Natural killer cell (primary cell): ENCODE data around the gene ARL5C. TPM values are rescaled to one million over a fixed set of nuclear protein-coding genes. Genes with fewer than 3 reads are reported as not detected.

Source experiments
- ATAC-seq, 3 donors: fragments of 150-1000 bp in 2 of 3; fragments of 200-7000 bp in 1 of 3; cut with Tn5 transposase; 1 replicate in 1 of 3; 2 replicates in 2 of 3; pipeline ENCODE4 v1.10.0; 2021; ENCODE audit warnings: mild to moderate bottlenecking in 2 of 3, moderate library complexity in 2 of 3
- DNase-seq, 2 donors: peaks; one replicate each; pipeline versions ENCODE4 v3.0.0 to v3.0.0-alpha.2; 2013 to 2021; ENCODE audit warnings: mixed read lengths in 1 of 2
- H3K27ac ChIP-seq: one replicate; pipeline ENCODE4 v1.5.1; 2013; ENCODE audit warnings: mild to moderate bottlenecking, low read length
- H3K27me3 ChIP-seq: one replicate; pipeline ENCODE4 v1.6.1; 2013; ENCODE audit warnings: low read length; ENCODE audit not compliant: control insufficient read depth, insufficient read depth
- H3K36me3 ChIP-seq: one replicate; pipeline ENCODE4 v1.6.1; 2013; ENCODE audit warnings: low read length; ENCODE audit not compliant: control insufficient read depth, insufficient read depth
- H3K4me1 ChIP-seq: one replicate; pipeline ENCODE4 v1.6.1; 2013; ENCODE audit warnings: low read length; ENCODE audit not compliant: control insufficient read depth, insufficient read depth
- H3K4me3 ChIP-seq: one replicate; pipeline ENCODE4 v1.5.1; 2013; ENCODE audit warnings: low read length
- H3K9me3 ChIP-seq: one replicate; pipeline ENCODE4 v1.6.1; 2013; ENCODE audit warnings: low read length; ENCODE audit not compliant: control insufficient read depth, insufficient read depth
- H3K27ac Mint-ChIP-seq, 2 donors: one replicate each; pipeline ENCODE4 v1.8.0; 2022; ENCODE audit warnings: mild to moderate bottlenecking in 2 of 2, mixed read lengths in 2 of 2, moderate library complexity in 1 of 2
- H3K27me3 Mint-ChIP-seq, 2 donors: one replicate each; pipeline ENCODE4 v1.8.0; 2022; ENCODE audit warnings: low read depth in 2 of 2, mixed read lengths in 2 of 2
- H3K36me3 Mint-ChIP-seq: one replicate; pipeline ENCODE4 v1.8.0; 2022; ENCODE audit warnings: mixed read lengths
- H3K4me1 Mint-ChIP-seq, 2 donors: one replicate each; pipeline ENCODE4 v1.8.0; 2022; ENCODE audit warnings: mixed read lengths in 2 of 2
- H3K4me3 Mint-ChIP-seq: one replicate; pipeline ENCODE4 v1.8.0; 2022; ENCODE audit warnings: mild to moderate bottlenecking, moderate library complexity, mixed read lengths
- H3K9me3 Mint-ChIP-seq, 2 donors: one replicate each; pipeline ENCODE4 v1.8.0; 2022; ENCODE audit warnings: mixed read lengths in 2 of 2
- CTCF ChIP-seq: fragments of 200-600 bp; IDR thresholded peaks from one replicate; pipeline ENCODE4 v1.8.0; 2022; ENCODE audit warnings: antibody characterized with exemption
- WGBS: methylation state at CpG from one replicate; pipeline ENCODE4 v1.1.7; 2013; ENCODE audit warnings: missing lambda C conversion rate; ENCODE audit not compliant: insufficient coverage; 5-methylcytosine and 5-hydroxymethylcytosine counted together
- intact Hi-C: fragments of 100-400 bp; cut with micrococcal nuclease; formaldehyde crosslinking; loops from one replicate; pipeline ENCODE4 v1.14.2; 2022
- total RNA-seq, 4 donors: library from RNA; stranded (reverse); fragments of 120-200 nt in 1 of 4; gene quantifications; one replicate each; pipeline versions ENCODE4 v1.2.3 to v1.2.4, GENCODE V29; 2013 to 2022

The ARL5C gene
- total RNA-seq, 3 donors from 2014 or later (not counting 1 experiment from before 2014, with no cell fraction given): 0.33 TPM; not detected in 2

- Mint-ChIP-seq H3K9me3 (no peaks in the 10 kb centered on the region), H3K27ac (no peak overlapping the region), H3K27me3 (no peaks in the 10 kb centered on the region), H3K4me1 (no peaks in the 10 kb centered on the region), H3K36me3 (no peaks in the 10 kb centered on the region), H3K4me3 (no peak overlapping the region)
- DNase-seq (no peak), ATAC-seq (no peak)
- no peak for TF ChIP-seq CTCF
- Histone ChIP-seq H3K9me3 (no peaks in the 10 kb centered on the region), H3K4me1 (no peaks in the 10 kb centered on the region), H3K27me3 (no peaks in the 10 kb centered on the region), H3K4me3 (no peak overlapping the region), H3K27ac (no peak overlapping the region), H3K36me3 (no peaks in the 10 kb centered on the region)
- 97% methylated on average over 3 of the region's 5 CpGs for WGBS
- intact Hi-C loops: no loop called here
Measured at GRCh38 chr17:39141294-39141693, 24.7 kb downstream of the ARL5C start.

GRCh38 chr17:39139561-39139960 lies 26.4 kb downstream of the ARL5C start:
- Histone ChIP-seq H3K27me3 (no peaks in the 10 kb centered on the region), H3K36me3 (no peaks in the 10 kb centered on the region), H3K27ac (no peak overlapping the region), H3K9me3 (no peaks in the 10 kb centered on the region), H3K4me3 (no peak overlapping the region), H3K4me1 (no peaks in the 10 kb centered on the region)
- intact Hi-C loops: no loop called here
- ATAC-seq (no peak), DNase-seq (no peak)
- Mint-ChIP-seq H3K36me3 (no peaks in the 10 kb centered on the region), H3K4me3 (no peak overlapping the region), H3K4me1 (no peaks in the 10 kb centered on the region), H3K27ac (no peak overlapping the region), H3K9me3 (no peaks in the 10 kb centered on the region), H3K27me3 (no peaks in the 10 kb centered on the region)
- 96% methylated on average over 9 of the region's 9 CpGs for WGBS
- no peak for TF ChIP-seq CTCF

DNA sequence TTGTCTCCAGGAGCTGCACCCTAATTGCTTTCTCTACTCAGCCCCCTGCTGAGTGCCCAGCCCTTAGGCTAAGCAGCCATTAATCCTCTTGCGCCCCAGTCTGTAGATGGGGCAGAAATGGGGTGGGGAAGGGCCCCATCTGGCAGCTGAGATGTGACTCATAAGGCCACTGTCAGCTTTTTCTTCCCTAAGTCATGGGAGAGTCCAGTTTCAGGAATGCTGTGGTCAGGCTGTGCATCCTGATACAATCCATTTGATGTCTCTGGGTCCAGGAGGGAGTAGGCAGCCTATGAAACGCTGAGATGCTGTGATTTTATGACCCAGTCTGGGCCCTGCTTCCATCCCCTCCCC lies 26.8 kb downstream of the ARL5C start:
- 80% methylated on average over 2 of the region's 2 CpGs for WGBS
- no peak for TF ChIP-seq CTCF
- Mint-ChIP-seq H3K4me3 (no peak overlapping the region), H3K9me3 (no peaks in the 10 kb centered on the region), H3K4me1 (no peaks in the 10 kb centered on the region), H3K27me3 (no peaks in the 10 kb centered on the region), H3K27ac (no peak overlapping the region), H3K36me3 (no peaks in the 10 kb centered on the region)
- no peak overlapping the region for H3K27ac ChIP-seq
- no peaks in the 10 kb centered on the region for H3K9me3 ChIP-seq
- intact Hi-C loops: no loop called here
- DNase-seq: no peak
- no peak overlapping the region for H3K4me3 ChIP-seq
- no peaks in the 10 kb centered on the region for H3K4me1 ChIP-seq
- ATAC-seq: no peak
- H3K36me3 ChIP-seq: no peaks in the 10 kb centered on the region
- no peaks in the 10 kb centered on the region for H3K27me3 ChIP-seq

GRCh38 chr17:39138431-39139160 lies 27.4 kb downstream of the ARL5C start:
- ATAC-seq: no peak
- H3K27me3 ChIP-seq: no peaks in the 10 kb centered on the region
- H3K27me3 Mint-ChIP-seq: no peaks in the 10 kb centered on the region
- no peak for TF ChIP-seq CTCF
- H3K27ac Mint-ChIP-seq: no peak overlapping the region
- no peaks in the 10 kb centered on the region for H3K9me3 ChIP-seq
- H3K4me1 ChIP-seq: no peaks in the 10 kb centered on the region
- 92% methylated on average over 13 of the region's 13 CpGs for WGBS
- H3K27ac ChIP-seq: no peak overlapping the region
- no peak overlapping the region for H3K4me3 ChIP-seq
- intact Hi-C loops: no loop called here
- no peak overlapping the region for H3K4me3 Mint-ChIP-seq
- H3K9me3 Mint-ChIP-seq: no peaks in the 10 kb centered on the region
- H3K36me3 ChIP-seq: no peaks in the 10 kb centered on the region
- DNase-seq: no peak
- no peaks in the 10 kb centered on the region for H3K4me1 Mint-ChIP-seq
- no peaks in the 10 kb centered on the region for H3K36me3 Mint-ChIP-seq
